NAMALWA (cell line): ENCODE data around the gene RMC1.
"Not testable (repeated sequence)": the region's sequence is repeated elsewhere in the genome, so short reads cannot be mapped to it uniquely, and the experiment has no call there.

Experiments
- DNase-seq: peaks from one replicate; pipeline ENCODE4 v3.0.0-alpha.2; 2015; ENCODE audit warnings: low spot score

RMC1 gene

GRCh38 chr18:23532848-23533247 lies 29.5 kb downstream of the RMC1 start:
- DNase-seq, result no peak

- no peak for DNase-seq
Measured at GRCh38 chr18:23534276-23534675, 31.0 kb downstream of the RMC1 start.

- no peak for DNase-seq
Measured at GRCh38 chr18:23536204-23536603, 32.9 kb downstream of the RMC1 start.

- DNase-seq, result no peak
Measured at GRCh38 chr18:23537274-23537673, 34.0 kb downstream of the RMC1 start.

- DNase-seq, result no peak
Measured at GRCh38 chr18:23538001-23538400, 34.7 kb downstream of the RMC1 start.

GRCh38 chr18:23538870-23539269 lies 35.6 kb downstream of the RMC1 start:
- DNase-seq, result no peak

- DNase-seq, result no peak
Measured at GRCh38 chr18:23539296-23539695, 36.0 kb downstream of the RMC1 start.

GRCh38 chr18:23539911-23540525 lies 36.7 kb downstream of the RMC1 start:
- DNase-seq, result no peak

- no peak for DNase-seq
Measured at GRCh38 chr18:23540867-23541266, 37.6 kb downstream of the RMC1 start.

GRCh38 chr18:23541349-23542093 lies 38.2 kb downstream of the RMC1 start:
- no peak for DNase-seq

- DNase-seq, result no peak
Measured at GRCh38 chr18:23542461-23542860, 39.1 kb downstream of the RMC1 start.

- DNase-seq, result no peak
Measured at GRCh38 chr18:23545247-23545789, 42.0 kb downstream of the RMC1 start.

- no peak for DNase-seq
Measured at GRCh38 chr18:23547306-23547705, 44.0 kb downstream of the RMC1 start.

- no peak for DNase-seq
Measured at GRCh38 chr18:23547846-23548245, 44.5 kb downstream of the RMC1 start.

- no peak for DNase-seq
Measured at GRCh38 chr18:23548275-23548674, 45.0 kb downstream of the RMC1 start.

GRCh38 chr18:23548719-23549118 lies 45.4 kb downstream of the RMC1 start:
- DNase-seq, result no peak

GRCh38 chr18:23550898-23551297 lies 47.6 kb downstream of the RMC1 start:
- no peak for DNase-seq

- no peak for DNase-seq
Measured at GRCh38 chr18:23551978-23552377, 48.7 kb downstream of the RMC1 start.

GRCh38 chr18:23552505-23552904 lies 49.2 kb downstream of the RMC1 start:
- DNase-seq, result no peak

GRCh38 chr18:23553887-23554286 lies 50.6 kb downstream of the RMC1 start:
- no peak for DNase-seq

- DNase-seq, result no peak
Measured at GRCh38 chr18:23556145-23556780, 53.0 kb downstream of the RMC1 start.

- not testable (repeated sequence) for DNase-seq
Measured at GRCh38 chr18:23557511-23557910, 54.2 kb downstream of the RMC1 start.

- no peak for DNase-seq
Measured at GRCh38 chr18:23560186-23560585, 56.9 kb downstream of the RMC1 start.
